Endothelial cell of umbilical vein (primary cell): Measurements from ENCODE around the gene METTL6.

Experiments used
- CTCF ChIP-seq, 2 donors: IDR thresholded peaks; 1 replicate in 1 of 2; 2 replicates in 1 of 2; pipeline ENCODE4 v1.5.1; 2011; ENCODE audit warnings: low read length in 2 of 2, mild to moderate bottlenecking in 2 of 2, moderate library complexity in 2 of 2, control low read depth in 1 of 2, inconsistent platforms in 1 of 2, low read depth in 1 of 2; ENCODE audit not compliant: insufficient read depth in 1 of 2; ENCODE audit errors: extremely low read depth in 1 of 2
- EZH2 ChIP-seq: IDR thresholded peaks from 2 replicates; pipeline ENCODE4 v1.6.1; 2012; ENCODE audit warnings: borderline replicate concordance, low read depth, mild to moderate bottlenecking, moderate library complexity, low read length, inconsistent platforms; ENCODE audit not compliant: severe bottlenecking
- FOS ChIP-seq: IDR thresholded peaks from 2 replicates; pipeline ENCODE4 v1.6.1; 2011; ENCODE audit warnings: mild to moderate bottlenecking, low read length, moderate library complexity, borderline replicate concordance; ENCODE audit not compliant: insufficient read depth
- JUN ChIP-seq: IDR thresholded peaks from 2 replicates; pipeline ENCODE4 v1.6.1; 2011; ENCODE audit warnings: borderline replicate concordance, low read depth; ENCODE audit not compliant: insufficient read length, insufficient read depth
- MAX ChIP-seq: IDR thresholded peaks from 2 replicates; pipeline ENCODE4 v1.6.1; 2011; ENCODE audit not compliant: insufficient read depth, insufficient read length
- MYC ChIP-seq: IDR thresholded peaks from one replicate; pipeline ENCODE4 v1.6.1; 2011; ENCODE audit warnings: mild to moderate bottlenecking, low read depth, low read length
- POLR2A ChIP-seq: IDR thresholded peaks from 2 replicates; pipeline ENCODE4 v1.6.1; 2012; ENCODE audit warnings: low read depth, mild to moderate bottlenecking, control low read depth, low read length
- POLR2AphosphoS5 ChIP-seq: IDR thresholded peaks from 2 replicates; pipeline ENCODE4 v1.6.1; 2012; ENCODE audit warnings: low read depth, mild to moderate bottlenecking, control low read depth, low read length, moderate library complexity; ENCODE audit not compliant: insufficient read depth

- TF ChIP-seq CTCF (IDR thresholded peaks at IDR 0.05; ENCODE audit: extremely low read depth in 1 of 2, insufficient read depth in 1 of 2, low read depth in 1 of 2, low read length in 2 of 2): no peak
- no peak for TF ChIP-seq JUN
- TF ChIP-seq EZH2: no peak
- no peak for TF ChIP-seq POLR2A
- TF ChIP-seq POLR2AphosphoS5: no peak
- TF ChIP-seq FOS: no peak
- TF ChIP-seq MYC: no peak
- TF ChIP-seq MAX: no peak
These were observed 8.9 kb upstream of the METTL6 start for GRCh38 chr3:15436246-15436645.
